Calu3 (cell line): ENCODE measurements around the gene EPHA5. TPM values are rescaled to one million over a fixed set of nuclear protein-coding genes. Genes with fewer than 3 reads are reported as not detected.

ENCODE experiments used
- BruUV-seq: library from RNA; stranded (reverse); fragments of 400-500 nt; replicated peaks from 2 replicates; lab custom pipeline; 2021; lab: Mats Ljungman, UMichigan
- CTCF ChIA-PET: fragments of 300-600 bp; sonication (Branson Sonifier 250); formaldehyde crosslinking; loops from one replicate; lab custom pipeline; 2022; ENCODE audit warnings: antibody characterized with exemption; lab: Charles Lee
- DNase-seq: peaks from one replicate; pipeline ENCODE4 v3.0.0; 2022
- H3K27ac Mint-ChIP-seq: one replicate; pipeline ENCODE4 v1.8.0; 2022; ENCODE audit warnings: mixed read lengths; ENCODE audit not compliant: unreplicated experiment
- H3K27me3 Mint-ChIP-seq: one replicate; pipeline ENCODE4 v1.8.0; 2022; ENCODE audit warnings: mixed read lengths; ENCODE audit not compliant: unreplicated experiment
- H3K36me3 Mint-ChIP-seq: one replicate; pipeline ENCODE4 v1.8.0; 2022; ENCODE audit warnings: mild to moderate bottlenecking, moderate library complexity, mixed read lengths; ENCODE audit not compliant: insufficient read depth, unreplicated experiment
- H3K4me1 Mint-ChIP-seq: one replicate; pipeline ENCODE4 v1.8.0; 2022; ENCODE audit warnings: mild to moderate bottlenecking, low read depth, mixed read lengths; ENCODE audit not compliant: unreplicated experiment
- H3K4me3 Mint-ChIP-seq: one replicate; pipeline ENCODE4 v1.8.0; 2022; ENCODE audit warnings: mild to moderate bottlenecking, low read depth, moderate library complexity, mixed read lengths; ENCODE audit not compliant: unreplicated experiment
- H3K9me3 Mint-ChIP-seq: one replicate; pipeline ENCODE4 v1.8.0; 2022; ENCODE audit warnings: low read depth, mixed read lengths; ENCODE audit not compliant: unreplicated experiment
- intact Hi-C: fragments of 100-400 bp; cut with micrococcal nuclease; formaldehyde crosslinking; loops from one replicate; pipeline ENCODE4 v1.10.0; 2022; ENCODE audit not compliant: unreplicated experiment
- total RNA-seq: library from RNA; stranded (reverse); gene quantifications from 2 replicates; pipeline ENCODE4 v1.2.3, GENCODE V29; 2022
- TF ChIP-seq, protein P1 (sequence below): fragments of 200-600 bp; IDR thresholded peaks from one replicate; pipeline ENCODE4 v1.8.0; 2022; ENCODE audit warnings: antibody characterized with exemption; ENCODE audit not compliant: unreplicated experiment

EPHA5 gene
- total RNA-seq, 1 experiment from 2014 or later: not detected

DNA sequence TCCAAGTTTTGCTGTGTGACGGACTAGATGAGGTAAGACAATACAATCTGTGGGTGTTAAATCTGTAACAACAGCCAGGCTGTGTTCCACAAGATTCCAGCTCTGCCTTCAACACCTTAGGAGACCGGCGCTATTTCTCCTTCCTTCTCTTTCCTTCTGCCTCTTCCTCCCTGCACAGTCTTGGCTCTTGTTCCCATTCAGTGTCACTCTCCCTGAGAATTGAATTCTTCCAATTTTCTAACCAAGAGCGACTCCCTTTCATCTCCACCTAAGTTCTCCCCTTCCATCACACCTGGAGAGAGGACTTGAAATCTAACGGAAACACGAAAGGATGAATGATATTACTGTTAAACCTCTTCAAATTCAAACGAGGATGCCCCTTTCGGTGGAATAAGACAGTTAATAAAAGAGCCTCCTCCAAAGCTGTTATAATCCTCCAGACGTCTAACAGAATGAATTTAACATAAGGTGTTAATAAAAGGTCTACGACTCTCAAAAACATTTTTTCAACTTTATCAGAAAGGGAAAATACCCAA is 2.7 kb downstream of the EPHA5 start:
- BruUV-seq: no TSS peak
- no peaks in the 10 kb centered on the region for H3K27me3 Mint-ChIP-seq
- CTCF ChIA-PET: no interaction called here
- TF ChIP-seq, protein P1, sequence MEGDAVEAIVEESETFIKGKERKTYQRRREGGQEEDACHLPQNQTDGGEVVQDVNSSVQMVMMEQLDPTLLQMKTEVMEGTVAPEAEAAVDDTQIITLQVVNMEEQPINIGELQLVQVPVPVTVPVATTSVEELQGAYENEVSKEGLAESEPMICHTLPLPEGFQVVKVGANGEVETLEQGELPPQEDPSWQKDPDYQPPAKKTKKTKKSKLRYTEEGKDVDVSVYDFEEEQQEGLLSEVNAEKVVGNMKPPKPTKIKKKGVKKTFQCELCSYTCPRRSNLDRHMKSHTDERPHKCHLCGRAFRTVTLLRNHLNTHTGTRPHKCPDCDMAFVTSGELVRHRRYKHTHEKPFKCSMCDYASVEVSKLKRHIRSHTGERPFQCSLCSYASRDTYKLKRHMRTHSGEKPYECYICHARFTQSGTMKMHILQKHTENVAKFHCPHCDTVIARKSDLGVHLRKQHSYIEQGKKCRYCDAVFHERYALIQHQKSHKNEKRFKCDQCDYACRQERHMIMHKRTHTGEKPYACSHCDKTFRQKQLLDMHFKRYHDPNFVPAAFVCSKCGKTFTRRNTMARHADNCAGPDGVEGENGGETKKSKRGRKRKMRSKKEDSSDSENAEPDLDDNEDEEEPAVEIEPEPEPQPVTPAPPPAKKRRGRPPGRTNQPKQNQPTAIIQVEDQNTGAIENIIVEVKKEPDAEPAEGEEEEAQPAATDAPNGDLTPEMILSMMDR: no peak
- intact Hi-C loops: no loop called here
- DNase-seq: no peak
- no peaks in the 10 kb centered on the region for H3K4me1 Mint-ChIP-seq
- no peak overlapping the region for H3K4me3 Mint-ChIP-seq
- H3K27ac Mint-ChIP-seq: no peak overlapping the region
- H3K9me3 Mint-ChIP-seq: no peaks in the 10 kb centered on the region
- H3K36me3 Mint-ChIP-seq: no peaks in the 10 kb centered on the region

DNA sequence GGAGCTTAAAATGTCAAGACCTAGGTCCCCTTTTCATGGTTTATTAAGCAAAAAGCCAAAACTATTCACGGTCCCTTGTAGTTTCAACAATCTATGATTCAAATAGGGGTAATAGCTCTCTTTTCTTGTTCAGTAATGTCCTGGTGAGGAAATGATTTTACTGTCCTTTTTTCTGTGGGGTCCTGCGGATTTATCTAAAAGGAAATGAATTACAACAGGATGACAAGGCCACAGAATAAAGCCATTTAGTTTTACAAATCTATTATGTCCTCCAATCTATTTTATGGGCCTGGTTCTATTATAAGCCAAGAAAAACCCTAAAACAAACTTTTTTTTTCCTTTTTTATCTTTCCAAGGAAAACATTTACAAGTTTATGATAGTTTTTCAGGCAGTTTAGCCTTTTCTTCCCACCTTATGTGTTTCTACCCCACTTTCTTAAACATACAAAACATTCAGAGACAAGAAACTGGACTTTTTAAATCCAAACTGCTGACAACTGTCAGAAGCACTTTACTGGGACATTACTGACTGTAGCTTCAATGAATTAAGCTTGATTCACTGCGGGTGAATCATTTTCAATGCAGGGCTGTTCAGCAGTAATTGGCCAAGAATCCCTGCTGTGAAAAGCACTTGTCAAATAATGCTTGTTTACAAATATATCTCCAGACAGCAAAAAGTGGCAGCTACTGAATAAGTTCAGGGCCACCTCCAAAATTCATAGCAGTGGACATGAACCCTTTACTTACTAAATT is 4.3 kb downstream of the EPHA5 start:
- Mint-ChIP-seq H3K36me3 (no peaks in the 10 kb centered on the region), H3K27me3 (no peaks in the 10 kb centered on the region), H3K9me3 (no peaks in the 10 kb centered on the region), H3K4me1 (no peaks in the 10 kb centered on the region), H3K4me3 (no peak overlapping the region), H3K27ac (no peak overlapping the region)
- intact Hi-C loops: no loop called here
- TF ChIP-seq, protein P1: no peak
- DNase-seq: no peak
- CTCF ChIA-PET: no interaction called here
- no TSS peak for BruUV-seq

DNA sequence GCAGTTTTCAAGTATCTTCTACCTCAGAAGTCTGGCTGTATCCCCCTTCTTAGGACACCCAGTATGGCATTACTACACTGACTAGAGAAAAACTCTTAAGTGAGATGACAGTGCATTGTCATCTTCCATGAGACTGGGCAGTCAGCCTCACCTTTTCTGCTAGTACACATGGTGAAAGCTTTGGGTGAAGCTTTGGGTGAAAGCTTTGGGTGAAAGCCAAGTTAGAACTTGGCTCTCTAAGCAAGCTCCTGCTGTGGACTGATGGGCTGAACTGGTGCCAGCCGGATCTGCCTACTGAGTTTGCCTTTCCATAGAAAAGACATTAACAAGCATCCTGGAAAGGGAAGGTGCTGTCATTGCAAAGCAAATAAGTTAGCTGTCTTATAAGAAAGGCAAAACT is 8.8 kb downstream of the EPHA5 start:
- no peaks in the 10 kb centered on the region for H3K27me3 Mint-ChIP-seq
- no peaks in the 10 kb centered on the region for H3K4me1 Mint-ChIP-seq
- H3K36me3 Mint-ChIP-seq: no peaks in the 10 kb centered on the region
- BruUV-seq: no TSS peak
- CTCF ChIA-PET: no interaction called here
- no peak overlapping the region for H3K4me3 Mint-ChIP-seq
- DNase-seq: no peak
- intact Hi-C loops: no loop called here
- no peaks in the 10 kb centered on the region for H3K9me3 Mint-ChIP-seq
- H3K27ac Mint-ChIP-seq: no peak overlapping the region
- TF ChIP-seq, protein P1: no peak

DNA sequence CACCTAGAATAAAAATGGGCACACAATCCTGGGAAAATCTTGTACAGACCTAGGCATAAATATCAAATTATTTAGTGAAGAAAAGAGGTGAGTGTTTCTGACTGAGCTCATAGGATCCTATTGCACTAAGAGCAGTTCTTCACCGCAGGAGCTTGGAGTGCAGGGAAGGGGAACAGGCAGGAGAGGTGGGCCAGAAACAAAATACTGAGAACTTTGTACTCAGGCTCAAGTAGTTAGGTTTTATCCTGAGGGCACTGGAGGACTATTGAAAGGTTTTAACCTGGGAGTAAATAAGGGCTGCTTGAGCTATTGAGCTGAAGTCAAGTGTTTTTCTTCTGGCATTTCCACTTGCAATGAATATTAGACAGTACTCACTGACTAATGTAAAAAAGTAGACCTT is 12.2 kb downstream of the EPHA5 start:
- Mint-ChIP-seq H3K36me3 (no peaks in the 10 kb centered on the region), H3K27ac (no peak overlapping the region)

More for the DNA sequence above, 12.2 kb downstream of the EPHA5 start:
- H3K4me1 Mint-ChIP-seq: no peaks in the 10 kb centered on the region
- DNase-seq: no peak
- TF ChIP-seq, protein P1: no peak
- intact Hi-C loops: no loop called here
- no TSS peak for BruUV-seq
- H3K9me3 Mint-ChIP-seq: no peaks in the 10 kb centered on the region
- no peaks in the 10 kb centered on the region for H3K27me3 Mint-ChIP-seq
- H3K4me3 Mint-ChIP-seq: no peak overlapping the region
- CTCF ChIA-PET: interaction anchor here (0.6 to 1.0 kb wide), 2 partner anchors 13 to 426 kb away, joined by 3 to 4 read pairs; no protein-coding TSS in a partner anchor
